Measurements from ENCODE around the gene CDKN1C.

- TF ChIP-seq EZH2phosphoT487 (IDR thresholded peaks at IDR 0.05; ENCODE audit: low read length) (no peak), CTCF (IDR thresholded peaks at IDR 0.05; ENCODE audit: low read length) (no peak), EZH2 (optimal IDR thresholded peaks at IDR 0.05; ENCODE audit: low read depth, low read length) (no peak)
Measured at GRCh38 chr11:2916114-2916891, 30.7 kb upstream of the CDKN1C start.

All from MM.1S (cell line).